Panc1 (cell line): ENCODE measurements around the gene CORO2A. TPM values are rescaled to one million over a fixed set of nuclear protein-coding genes. Genes with fewer than 3 reads are reported as not detected.

Source experiments
- ATAC-seq: fragments of 200-7000 bp; cut with Tn5 transposase; 2 replicates; pipeline ENCODE4 v1.9.1; 2020; ENCODE audit warnings: mild to moderate bottlenecking, moderate library complexity
- BruUV-seq: library from RNA; stranded (reverse); fragments of 400-500 nt; replicated peaks from 2 replicates; lab custom pipeline; 2021; lab: Mats Ljungman, UMichigan
- CTCF ChIA-PET: fragments of 300-600 bp; sonication (Branson Sonifier 250); formaldehyde crosslinking; loops from one replicate; lab custom pipeline; 2022; ENCODE audit warnings: antibody characterized with exemption; lab: Charles Lee
- POLR2A ChIA-PET: fragments of 300-600 bp; sonication (Branson Sonifier 250); formaldehyde crosslinking; loops from one replicate; lab custom pipeline; 2022; ENCODE audit warnings: antibody characterized with exemption; lab: Charles Lee
- DNase-seq: peaks from one replicate; pipeline ENCODE4 v3.0.0-alpha.2; 2010; ENCODE audit warnings: low read depth, low spot score
- H3K27ac ChIP-seq: 2 replicates; pipeline ENCODE4 v1.5.1; 2011; ENCODE audit warnings: mild to moderate bottlenecking, low read length, inconsistent platforms
- H3K27me3 ChIP-seq: fragments of 200-500 bp; sonication (Bioruptor generic); 2 replicates; pipeline ENCODE4 v1.6.0; 2014; ENCODE audit warnings: low read length, inconsistent platforms; ENCODE audit not compliant: control insufficient read depth, insufficient read depth
- H3K36me3 ChIP-seq: fragments of 200-500 bp; sonication (Bioruptor generic); 2 replicates; pipeline ENCODE4 v1.5.1; 2014; ENCODE audit warnings: inconsistent platforms, mild to moderate bottlenecking, low read length, moderate library complexity; ENCODE audit not compliant: control insufficient read depth, insufficient read depth
- H3K4me1 ChIP-seq: 2 replicates; pipeline ENCODE4 v1.5.1; 2011; ENCODE audit warnings: inconsistent platforms, mild to moderate bottlenecking, low read length, moderate library complexity; ENCODE audit not compliant: control insufficient read depth, insufficient read depth
- H3K4me3 ChIP-seq, 2 experiments: 2 replicates each; pipeline ENCODE4 v1.5.1; 2011 to 2012; ENCODE audit warnings: low read depth in 2 of 2, low read length in 2 of 2, mild to moderate bottlenecking in 2 of 2, inconsistent platforms in 1 of 2, moderate library complexity in 1 of 2
- H3K9me3 ChIP-seq: fragments of 200-500 bp; sonication (Bioruptor generic); 2 replicates; pipeline ENCODE4 v1.5.1; 2014; ENCODE audit warnings: low read depth, mild to moderate bottlenecking, inconsistent platforms, low read length, moderate library complexity; ENCODE audit not compliant: control insufficient read depth, insufficient read depth
- POLR2AphosphoS5 ChIP-seq: IDR thresholded peaks from 2 replicates; pipeline ENCODE4 v1.6.1; 2012; ENCODE audit warnings: mild to moderate bottlenecking, low read depth, low read length, moderate library complexity
- SIN3A ChIP-seq: IDR thresholded peaks from 2 replicates; pipeline ENCODE4 v1.6.1; 2012; ENCODE audit warnings: low read depth, mild to moderate bottlenecking, low read length, moderate library complexity, borderline replicate concordance; ENCODE audit not compliant: insufficient read depth
- TCF7L2 ChIP-seq: IDR thresholded peaks from 2 replicates; pipeline ENCODE4 v1.6.1; 2011; ENCODE audit warnings: mild to moderate bottlenecking, low read depth, low read length, inconsistent platforms
- in situ Hi-C: cut with HindIII; loops from 2 replicates; pipeline ENCODE4 v1.10.0; 2016; ENCODE audit warnings: low sequenced_read_pairs, low pct_unique_long_range_greater_than_20kb
- intact Hi-C: fragments of 100-400 bp; cut with micrococcal nuclease; formaldehyde crosslinking; loops from one replicate; pipeline ENCODE4 v1.10.0; 2022; ENCODE audit not compliant: unreplicated experiment
- total RNA-seq: library from RNA; stranded (reverse); gene quantifications from one replicate; pipeline ENCODE4 v1.2.1, GENCODE V29; 2021; ENCODE audit not compliant: unreplicated experiment
- TF ChIP-seq, protein P1 (sequence below): fragments of 450-650 bp; IDR thresholded peaks from 2 replicates; pipeline ENCODE4 v1.5.1; 2017; ENCODE audit warnings: mild to moderate bottlenecking
- TF ChIP-seq, protein P2 (sequence below), 2 experiments: IDR thresholded peaks; 2 replicates each; pipeline ENCODE4 v1.6.1; 2011 to 2012; ENCODE audit warnings: low read depth in 2 of 2, control low read depth in 1 of 2, low read length in 1 of 2, mild to moderate bottlenecking in 1 of 2, moderate library complexity in 1 of 2; ENCODE audit not compliant: insufficient read depth in 1 of 2

The CORO2A gene
- total RNA-seq, 1 experiment from 2014 or later: 2.0 TPM

DNA sequence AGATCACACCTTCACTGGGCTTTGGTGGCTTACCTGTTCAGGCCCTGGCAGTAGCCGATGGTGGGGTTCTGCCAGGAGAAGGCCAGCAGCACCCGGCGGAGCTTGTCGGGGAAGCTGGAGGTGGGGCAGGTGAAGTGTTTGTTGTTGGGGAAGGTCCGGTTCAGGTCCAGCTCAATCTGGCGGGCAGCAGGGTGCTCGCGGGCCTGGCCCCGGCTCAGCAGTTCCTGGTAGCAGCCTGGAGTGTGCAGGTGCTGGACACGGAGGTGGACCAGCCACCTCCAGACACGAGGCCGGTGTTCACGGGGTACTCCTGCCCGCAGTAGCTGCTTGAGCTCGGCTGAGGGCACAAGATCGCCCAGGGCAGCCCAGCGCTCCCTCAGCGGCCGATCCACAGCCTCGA, 16.2 kb upstream of the CORO2A start:
- H3K9me3 ChIP-seq: no peaks in the 10 kb centered on the region
- intact Hi-C loops (no loop called here), in situ Hi-C loops (no loop called here)
- TF ChIP-seq SIN3A: no peak
- TF ChIP-seq POLR2AphosphoS5: no peak
- TF ChIP-seq, protein P1, sequence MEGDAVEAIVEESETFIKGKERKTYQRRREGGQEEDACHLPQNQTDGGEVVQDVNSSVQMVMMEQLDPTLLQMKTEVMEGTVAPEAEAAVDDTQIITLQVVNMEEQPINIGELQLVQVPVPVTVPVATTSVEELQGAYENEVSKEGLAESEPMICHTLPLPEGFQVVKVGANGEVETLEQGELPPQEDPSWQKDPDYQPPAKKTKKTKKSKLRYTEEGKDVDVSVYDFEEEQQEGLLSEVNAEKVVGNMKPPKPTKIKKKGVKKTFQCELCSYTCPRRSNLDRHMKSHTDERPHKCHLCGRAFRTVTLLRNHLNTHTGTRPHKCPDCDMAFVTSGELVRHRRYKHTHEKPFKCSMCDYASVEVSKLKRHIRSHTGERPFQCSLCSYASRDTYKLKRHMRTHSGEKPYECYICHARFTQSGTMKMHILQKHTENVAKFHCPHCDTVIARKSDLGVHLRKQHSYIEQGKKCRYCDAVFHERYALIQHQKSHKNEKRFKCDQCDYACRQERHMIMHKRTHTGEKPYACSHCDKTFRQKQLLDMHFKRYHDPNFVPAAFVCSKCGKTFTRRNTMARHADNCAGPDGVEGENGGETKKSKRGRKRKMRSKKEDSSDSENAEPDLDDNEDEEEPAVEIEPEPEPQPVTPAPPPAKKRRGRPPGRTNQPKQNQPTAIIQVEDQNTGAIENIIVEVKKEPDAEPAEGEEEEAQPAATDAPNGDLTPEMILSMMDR: no peak
- TF ChIP-seq, protein P2, sequence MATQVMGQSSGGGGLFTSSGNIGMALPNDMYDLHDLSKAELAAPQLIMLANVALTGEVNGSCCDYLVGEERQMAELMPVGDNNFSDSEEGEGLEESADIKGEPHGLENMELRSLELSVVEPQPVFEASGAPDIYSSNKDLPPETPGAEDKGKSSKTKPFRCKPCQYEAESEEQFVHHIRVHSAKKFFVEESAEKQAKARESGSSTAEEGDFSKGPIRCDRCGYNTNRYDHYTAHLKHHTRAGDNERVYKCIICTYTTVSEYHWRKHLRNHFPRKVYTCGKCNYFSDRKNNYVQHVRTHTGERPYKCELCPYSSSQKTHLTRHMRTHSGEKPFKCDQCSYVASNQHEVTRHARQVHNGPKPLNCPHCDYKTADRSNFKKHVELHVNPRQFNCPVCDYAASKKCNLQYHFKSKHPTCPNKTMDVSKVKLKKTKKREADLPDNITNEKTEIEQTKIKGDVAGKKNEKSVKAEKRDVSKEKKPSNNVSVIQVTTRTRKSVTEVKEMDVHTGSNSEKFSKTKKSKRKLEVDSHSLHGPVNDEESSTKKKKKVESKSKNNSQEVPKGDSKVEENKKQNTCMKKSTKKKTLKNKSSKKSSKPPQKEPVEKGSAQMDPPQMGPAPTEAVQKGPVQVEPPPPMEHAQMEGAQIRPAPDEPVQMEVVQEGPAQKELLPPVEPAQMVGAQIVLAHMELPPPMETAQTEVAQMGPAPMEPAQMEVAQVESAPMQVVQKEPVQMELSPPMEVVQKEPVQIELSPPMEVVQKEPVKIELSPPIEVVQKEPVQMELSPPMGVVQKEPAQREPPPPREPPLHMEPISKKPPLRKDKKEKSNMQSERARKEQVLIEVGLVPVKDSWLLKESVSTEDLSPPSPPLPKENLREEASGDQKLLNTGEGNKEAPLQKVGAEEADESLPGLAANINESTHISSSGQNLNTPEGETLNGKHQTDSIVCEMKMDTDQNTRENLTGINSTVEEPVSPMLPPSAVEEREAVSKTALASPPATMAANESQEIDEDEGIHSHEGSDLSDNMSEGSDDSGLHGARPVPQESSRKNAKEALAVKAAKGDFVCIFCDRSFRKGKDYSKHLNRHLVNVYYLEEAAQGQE (IDR thresholded peaks at IDR 0.05; ENCODE audit: insufficient read depth in 1 of 2, low read depth in 2 of 2, low read length in 1 of 2): no peak
- no peak for TF ChIP-seq TCF7L2
- DNase-seq (no peak), ATAC-seq (no peak)
- CTCF ChIA-PET: no interaction called here
- no peak overlapping the region for H3K27ac ChIP-seq
- H3K4me1 ChIP-seq: no peaks in the 10 kb centered on the region
- H3K4me3 ChIP-seq: no peak overlapping the region
- H3K36me3 ChIP-seq: no peaks in the 10 kb centered on the region
- H3K27me3 ChIP-seq: no peaks in the 10 kb centered on the region
- POLR2A ChIA-PET: no interaction called here
- no TSS peak for BruUV-seq

DNA sequence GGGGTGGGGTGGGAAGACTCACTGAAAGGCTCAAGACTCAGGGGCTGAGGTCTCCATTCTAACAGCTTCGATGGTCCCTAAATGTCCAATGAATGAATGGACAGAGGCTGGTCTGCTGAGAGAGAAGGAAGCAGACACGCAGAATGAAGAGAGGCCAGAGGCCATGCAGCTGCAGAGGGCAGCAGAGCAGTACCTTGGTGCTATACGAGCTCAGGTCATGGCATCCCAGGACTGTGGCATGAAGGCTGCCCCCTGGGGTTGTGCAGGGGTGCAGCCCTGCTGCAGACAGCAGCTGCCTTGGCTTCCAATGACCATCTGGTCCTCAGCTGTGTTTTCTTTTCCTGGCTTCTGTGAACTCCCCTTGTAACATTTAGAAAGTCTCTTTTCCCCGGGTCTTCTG, 15.2 kb upstream of the CORO2A start:
- Histone ChIP-seq H3K4me3 (no peak overlapping the region), H3K4me1 (no peaks in the 10 kb centered on the region), H3K27me3 (no peaks in the 10 kb centered on the region), H3K36me3 (no peaks in the 10 kb centered on the region), H3K9me3 (no peaks in the 10 kb centered on the region), H3K27ac (no peak overlapping the region)
- TF ChIP-seq, protein P1: 0 out of 2 replicates have a peak, but pooled peaks have one; percentile 11
- no peak for TF ChIP-seq POLR2AphosphoS5
- CTCF ChIA-PET: no interaction called here
- intact Hi-C loops (no loop called here), in situ Hi-C loops (no loop called here)
- ATAC-seq (no peak), DNase-seq (no peak)
- BruUV-seq: no TSS peak
- POLR2A ChIA-PET: no interaction called here
